Measurements from ENCODE around the gene ZNF516.

ZNF516 gene

DNA sequence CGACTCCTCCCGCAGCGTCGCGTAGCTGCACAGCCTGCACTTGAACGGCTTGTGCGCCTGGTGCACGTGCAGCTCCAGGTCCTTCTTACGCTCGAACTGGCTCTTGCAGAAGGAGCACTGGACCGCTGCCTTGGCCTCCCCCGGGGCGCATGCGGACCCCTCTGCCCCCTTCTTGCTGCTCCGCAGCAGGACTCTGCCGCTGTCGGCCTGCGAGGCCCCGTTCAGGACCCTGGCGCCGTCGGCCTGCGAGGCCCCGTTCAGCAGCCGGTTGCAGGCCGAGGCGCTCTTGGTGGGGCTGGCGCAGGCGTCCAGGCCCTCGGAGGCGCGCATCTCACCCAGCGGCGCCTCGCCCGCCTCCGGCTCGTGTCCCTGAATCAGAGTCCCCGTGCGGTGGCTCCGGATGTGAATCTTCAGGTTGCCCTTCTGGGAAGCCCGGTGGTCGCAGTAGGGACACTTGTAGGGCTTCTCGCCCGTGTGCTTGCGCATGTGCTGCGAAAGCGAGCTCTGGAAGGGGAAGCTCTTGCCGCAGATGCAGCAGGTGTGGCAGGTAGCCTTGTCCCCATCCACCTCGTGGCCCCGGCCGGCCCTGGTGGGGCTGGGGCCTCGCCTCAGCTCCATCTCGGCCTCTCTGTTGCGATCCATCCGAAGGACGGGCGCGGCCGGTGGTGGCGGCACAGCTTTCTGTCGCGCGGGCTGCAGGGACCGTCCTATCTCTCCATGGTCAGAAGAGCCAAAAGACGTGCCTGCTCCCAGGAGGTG is 52.5 kb downstream of the ZNF516 start:
- H3K36me3 ChIP-seq (ENCODE audit: control insufficient read depth, insufficient read depth, low read length) = no peaks in the 10 kb centered on the region
- no peaks in the 10 kb centered on the region for H3K4me1 ChIP-seq
- no peak overlapping the region for H3K4me3 ChIP-seq (ENCODE audit: low read depth, low read length)
- H3K9ac ChIP-seq = no peak overlapping the region
- H3K4me2 ChIP-seq (ENCODE audit: low read length) = no peak overlapping the region
- no peak overlapping the region for H2AFZ ChIP-seq
- H3K9me3 ChIP-seq (ENCODE audit: control insufficient read depth, low read length) = no peaks in the 10 kb centered on the region
- no peaks in the 10 kb centered on the region for H3K27me3 ChIP-seq (ENCODE audit: control insufficient read depth, insufficient read depth, low read length)
- H3K79me2 ChIP-seq = peaks cover 26% of the 10 kb centered on the region
- no peak overlapping the region for H3K27ac ChIP-seq
- TF ChIP-seq, protein P1, sequence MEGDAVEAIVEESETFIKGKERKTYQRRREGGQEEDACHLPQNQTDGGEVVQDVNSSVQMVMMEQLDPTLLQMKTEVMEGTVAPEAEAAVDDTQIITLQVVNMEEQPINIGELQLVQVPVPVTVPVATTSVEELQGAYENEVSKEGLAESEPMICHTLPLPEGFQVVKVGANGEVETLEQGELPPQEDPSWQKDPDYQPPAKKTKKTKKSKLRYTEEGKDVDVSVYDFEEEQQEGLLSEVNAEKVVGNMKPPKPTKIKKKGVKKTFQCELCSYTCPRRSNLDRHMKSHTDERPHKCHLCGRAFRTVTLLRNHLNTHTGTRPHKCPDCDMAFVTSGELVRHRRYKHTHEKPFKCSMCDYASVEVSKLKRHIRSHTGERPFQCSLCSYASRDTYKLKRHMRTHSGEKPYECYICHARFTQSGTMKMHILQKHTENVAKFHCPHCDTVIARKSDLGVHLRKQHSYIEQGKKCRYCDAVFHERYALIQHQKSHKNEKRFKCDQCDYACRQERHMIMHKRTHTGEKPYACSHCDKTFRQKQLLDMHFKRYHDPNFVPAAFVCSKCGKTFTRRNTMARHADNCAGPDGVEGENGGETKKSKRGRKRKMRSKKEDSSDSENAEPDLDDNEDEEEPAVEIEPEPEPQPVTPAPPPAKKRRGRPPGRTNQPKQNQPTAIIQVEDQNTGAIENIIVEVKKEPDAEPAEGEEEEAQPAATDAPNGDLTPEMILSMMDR (IDR thresholded peaks at IDR 0.05) = no peak

DNA sequence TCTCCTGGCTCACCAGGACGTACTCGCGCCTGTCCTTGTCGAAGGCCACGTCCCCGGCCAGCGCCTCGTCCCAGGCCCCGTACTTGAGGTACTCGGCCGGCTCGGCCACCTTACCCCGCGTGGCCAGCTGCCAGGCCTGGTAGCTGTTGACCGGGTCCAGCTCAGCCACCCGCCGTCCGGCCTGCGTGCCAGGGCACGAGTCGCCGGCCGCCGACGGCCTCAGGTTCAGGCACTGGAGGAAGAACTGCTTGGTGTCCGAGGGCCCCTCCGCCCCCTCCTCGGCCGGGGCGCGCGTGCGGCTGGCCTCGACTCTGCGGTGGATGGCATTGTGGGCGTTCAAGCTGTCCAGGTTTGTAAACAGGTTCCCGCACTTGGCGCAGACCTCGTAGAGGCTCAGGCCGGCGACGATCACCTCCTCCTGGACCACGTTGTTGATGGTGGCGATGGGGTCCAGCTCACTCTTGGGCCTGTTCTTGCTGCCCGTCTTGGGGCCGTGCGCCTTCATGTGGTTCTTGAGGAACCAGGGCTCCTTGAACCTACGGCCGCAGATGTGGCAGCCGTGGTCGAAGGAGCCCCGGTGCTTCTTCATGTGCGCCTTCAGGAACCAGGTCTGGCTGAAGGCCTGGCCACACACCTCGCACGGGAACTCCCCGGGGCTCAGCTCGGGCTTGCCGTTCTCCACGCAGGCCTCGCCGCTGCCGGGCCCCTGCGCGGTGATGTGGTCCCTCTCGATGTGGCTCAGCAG is 53.2 kb downstream of the ZNF516 start:
- H2AFZ ChIP-seq = no peak overlapping the region
- TF ChIP-seq, protein P1 (IDR thresholded peaks at IDR 0.05) = no peak
- H3K27me3 ChIP-seq (ENCODE audit: control insufficient read depth, insufficient read depth, low read length) = no peaks in the 10 kb centered on the region
- H3K79me2 ChIP-seq = peaks cover 28% of the 10 kb centered on the region
- no peaks in the 10 kb centered on the region for H3K9me3 ChIP-seq (ENCODE audit: control insufficient read depth, low read length)
- no peak overlapping the region for H3K9ac ChIP-seq
- no peak overlapping the region for H3K4me3 ChIP-seq (ENCODE audit: low read depth, low read length)
- no peak overlapping the region for H3K27ac ChIP-seq
- no peaks in the 10 kb centered on the region for H3K36me3 ChIP-seq (ENCODE audit: control insufficient read depth, insufficient read depth, low read length)
- no peaks in the 10 kb centered on the region for H3K4me1 ChIP-seq
- no peak overlapping the region for H3K4me2 ChIP-seq (ENCODE audit: low read length)

DNA sequence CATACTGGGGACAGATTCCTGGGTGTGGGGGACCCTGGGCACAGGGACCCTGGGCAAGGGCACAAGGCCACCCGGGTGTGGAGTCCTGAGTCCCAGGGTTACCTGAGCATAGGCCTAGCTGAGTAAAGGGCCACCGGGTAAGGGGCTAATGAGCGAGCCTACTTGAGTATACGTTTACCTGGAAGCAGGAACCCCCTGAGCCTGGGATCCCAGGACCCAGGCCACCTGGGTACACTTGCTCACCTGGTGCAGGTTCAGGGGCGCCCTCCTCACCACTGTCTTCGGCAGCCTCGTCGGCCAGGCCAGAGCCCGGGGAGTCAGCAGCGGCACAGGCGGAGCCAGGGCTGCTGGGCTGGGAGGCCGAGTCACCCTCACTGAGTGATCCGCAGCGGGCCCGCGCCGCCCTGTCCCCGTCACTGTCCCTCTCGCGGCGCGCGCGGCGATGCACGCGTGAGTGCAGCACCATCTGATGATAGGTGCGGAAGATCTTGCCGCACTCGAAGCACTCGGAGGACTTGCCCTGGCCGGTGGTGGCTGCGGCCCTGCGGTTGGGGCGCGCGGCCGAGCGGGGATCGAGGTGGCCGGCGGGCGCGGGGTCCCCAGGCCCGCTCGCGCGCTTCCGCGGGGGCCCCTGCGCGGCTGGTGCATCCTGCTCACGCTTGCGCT is 53.9 kb downstream of the ZNF516 start:
- Histone ChIP-seq H3K27ac (no peak overlapping the region), H3K9ac (no peak overlapping the region), H3K4me2 (ENCODE audit: low read length) (no peak overlapping the region), H3K4me3 (ENCODE audit: low read depth, low read length) (no peak overlapping the region), H3K4me1 (no peaks in the 10 kb centered on the region), H3K79me2 (peaks cover 29% of the 10 kb centered on the region), H2AFZ (no peak overlapping the region), H3K9me3 (ENCODE audit: control insufficient read depth, low read length) (no peaks in the 10 kb centered on the region), H3K27me3 (ENCODE audit: control insufficient read depth, insufficient read depth, low read length) (no peaks in the 10 kb centered on the region), H3K36me3 (ENCODE audit: control insufficient read depth, insufficient read depth, low read length) (no peaks in the 10 kb centered on the region)
- TF ChIP-seq, protein P1 (IDR thresholded peaks at IDR 0.05) = no peak

DNA sequence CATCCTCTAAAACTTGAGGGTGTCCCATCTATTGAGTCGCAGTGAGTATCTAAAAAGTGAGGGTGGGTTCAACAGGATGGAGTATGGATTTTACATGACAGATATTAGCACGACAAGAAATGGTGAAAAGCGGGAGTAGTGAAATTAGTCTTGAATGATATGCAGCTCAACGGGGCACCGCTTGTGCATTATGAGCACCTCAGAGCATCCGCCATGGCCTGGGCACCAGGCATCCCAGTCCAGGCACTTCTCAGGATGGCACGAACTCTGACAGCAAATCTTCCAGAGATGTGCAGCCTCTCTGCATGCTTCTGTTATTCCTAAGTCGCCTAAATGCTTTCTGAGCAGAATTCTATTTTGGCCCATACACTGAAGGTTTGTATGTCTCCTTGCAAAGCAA is 57.1 kb downstream of the ZNF516 start:
- Histone ChIP-seq H3K9ac (no peak overlapping the region), H3K79me2 (peaks cover 48% of the 10 kb centered on the region), H3K27ac (no peak overlapping the region), H3K9me3 (ENCODE audit: control insufficient read depth, low read length) (no peaks in the 10 kb centered on the region), H3K36me3 (ENCODE audit: control insufficient read depth, insufficient read depth, low read length) (no peaks in the 10 kb centered on the region), H3K4me1 (no peaks in the 10 kb centered on the region), H3K4me3 (ENCODE audit: low read depth, low read length) (no peak overlapping the region), H3K4me2 (ENCODE audit: low read length) (no peak overlapping the region), H2AFZ (no peak overlapping the region), H3K27me3 (ENCODE audit: control insufficient read depth, insufficient read depth, low read length) (no peaks in the 10 kb centered on the region)
- TF ChIP-seq, protein P1 (IDR thresholded peaks at IDR 0.05) = no peak
